Progenitor cell of endocrine pancreas (in vitro differentiated cells): Measurements from ENCODE around the gene SLC47A2. TPM values are rescaled to one million over a fixed set of nuclear protein-coding genes. Genes with fewer than 3 reads are reported as not detected.

Source experiments
- DNase-seq: peaks from one replicate; pipeline ENCODE4 v3.0.0; 2021; ENCODE audit warnings: low spot score; ENCODE audit not compliant: unreplicated experiment
- H3K27ac Mint-ChIP-seq: 2 replicates; pipeline ENCODE4 v1.8.0; 2021; ENCODE audit warnings: mild to moderate bottlenecking, moderate library complexity, mixed read lengths
- H3K27me3 Mint-ChIP-seq: 2 replicates; pipeline ENCODE4 v1.8.0; 2021; ENCODE audit warnings: mixed read lengths
- H3K36me3 Mint-ChIP-seq: 2 replicates; pipeline ENCODE4 v1.8.0; 2022; ENCODE audit warnings: mixed read lengths; ENCODE audit not compliant: insufficient read depth
- H3K4me1 Mint-ChIP-seq: 2 replicates; pipeline ENCODE4 v1.8.0; 2021; ENCODE audit warnings: low read depth, mixed read lengths
- H3K4me3 Mint-ChIP-seq: 2 replicates; pipeline ENCODE4 v1.8.0; 2021; ENCODE audit warnings: low read depth, mild to moderate bottlenecking, moderate library complexity, mixed read lengths
- H3K9me3 Mint-ChIP-seq: 2 replicates; pipeline ENCODE4 v1.8.0; 2021; ENCODE audit warnings: low read depth, mixed read lengths
- total RNA-seq: library from RNA; stranded (reverse); gene quantifications from 2 replicates; pipeline ENCODE4 v1.2.1, GENCODE V29; 2021
- TF ChIP-seq, protein P1 (sequence below): fragments of 200-600 bp; sonication (generic); IDR thresholded peaks from one replicate; pipeline ENCODE4 v1.5.0; 2021; ENCODE audit warnings: antibody characterized with exemption, mild to moderate bottlenecking; ENCODE audit not compliant: unreplicated experiment

Gene SLC47A2
- total RNA-seq, 1 donor from 2014 or later = not detected

- Mint-ChIP-seq H3K27ac (no peak overlapping the region), H3K36me3 (no peaks in the 10 kb centered on the region)
Measured at GRCh38 chr17:19740933-19741332, 24.5 kb upstream of the SLC47A2 start.

DNA sequence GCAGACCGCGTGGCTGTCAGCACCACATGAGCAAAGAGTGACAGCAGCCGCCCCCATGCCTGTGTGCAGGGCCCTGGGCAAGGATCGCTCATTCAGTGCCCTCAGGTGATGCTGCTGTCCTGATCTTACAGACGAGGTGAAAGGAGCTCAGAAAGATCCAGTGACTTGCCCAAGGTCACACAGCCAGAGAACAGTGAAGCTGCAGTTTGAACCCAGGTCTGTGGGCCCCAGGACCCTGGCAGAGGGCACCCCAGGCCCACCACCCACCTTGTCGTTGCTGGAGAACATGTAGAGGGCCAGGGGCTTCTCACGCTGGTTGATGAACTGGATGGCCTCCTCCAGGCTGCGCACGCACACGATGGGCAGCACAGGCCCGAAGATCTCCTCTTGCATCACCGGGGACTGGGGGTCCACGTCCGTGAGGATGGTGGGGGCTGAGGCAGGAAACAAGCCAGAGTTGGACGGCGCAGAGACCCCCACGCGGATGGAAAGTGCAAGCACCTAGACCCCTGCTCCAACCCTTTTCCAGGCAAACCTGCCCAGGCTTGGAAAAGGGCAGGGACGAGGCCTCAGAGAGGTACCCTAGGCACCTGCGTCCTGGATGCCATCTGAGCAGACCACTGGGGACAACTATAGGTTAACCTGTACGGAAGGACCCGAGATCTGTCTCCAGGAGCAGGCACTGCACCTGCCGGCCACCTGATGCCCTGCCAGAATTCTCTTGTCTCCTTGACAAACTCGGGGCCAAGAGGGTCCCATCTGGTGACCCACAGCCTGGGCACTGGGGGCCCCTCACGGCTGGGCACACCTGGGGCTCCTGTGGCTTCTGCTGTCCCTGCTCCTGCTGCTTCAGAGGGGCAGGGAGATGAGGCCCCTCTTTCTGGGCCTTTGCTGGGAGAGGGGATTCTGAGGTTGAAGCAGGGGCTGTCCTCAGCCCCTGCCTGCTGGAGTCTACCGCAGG is 23.1 kb upstream of the SLC47A2 start:
- no peaks in the 10 kb centered on the region for H3K4me1 Mint-ChIP-seq

More at GRCh38 chr17:19740933-19741332, 24.5 kb upstream of the SLC47A2 start:
- no peak overlapping the region for H3K4me3 Mint-ChIP-seq
- TF ChIP-seq, protein P1, sequence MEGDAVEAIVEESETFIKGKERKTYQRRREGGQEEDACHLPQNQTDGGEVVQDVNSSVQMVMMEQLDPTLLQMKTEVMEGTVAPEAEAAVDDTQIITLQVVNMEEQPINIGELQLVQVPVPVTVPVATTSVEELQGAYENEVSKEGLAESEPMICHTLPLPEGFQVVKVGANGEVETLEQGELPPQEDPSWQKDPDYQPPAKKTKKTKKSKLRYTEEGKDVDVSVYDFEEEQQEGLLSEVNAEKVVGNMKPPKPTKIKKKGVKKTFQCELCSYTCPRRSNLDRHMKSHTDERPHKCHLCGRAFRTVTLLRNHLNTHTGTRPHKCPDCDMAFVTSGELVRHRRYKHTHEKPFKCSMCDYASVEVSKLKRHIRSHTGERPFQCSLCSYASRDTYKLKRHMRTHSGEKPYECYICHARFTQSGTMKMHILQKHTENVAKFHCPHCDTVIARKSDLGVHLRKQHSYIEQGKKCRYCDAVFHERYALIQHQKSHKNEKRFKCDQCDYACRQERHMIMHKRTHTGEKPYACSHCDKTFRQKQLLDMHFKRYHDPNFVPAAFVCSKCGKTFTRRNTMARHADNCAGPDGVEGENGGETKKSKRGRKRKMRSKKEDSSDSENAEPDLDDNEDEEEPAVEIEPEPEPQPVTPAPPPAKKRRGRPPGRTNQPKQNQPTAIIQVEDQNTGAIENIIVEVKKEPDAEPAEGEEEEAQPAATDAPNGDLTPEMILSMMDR = no peak
- H3K9me3 Mint-ChIP-seq = no peaks in the 10 kb centered on the region
- no peak for DNase-seq
- H3K27me3 Mint-ChIP-seq = peaks cover 4% of the 10 kb centered on the region
- no peaks in the 10 kb centered on the region for H3K4me1 Mint-ChIP-seq

GRCh38 chr17:19738757-19739156 is 22.4 kb upstream of the SLC47A2 start:
- DNase-seq = no peak
- TF ChIP-seq, protein P1 = no peak
- H3K4me1 Mint-ChIP-seq = peaks cover 6% of the 10 kb centered on the region
- H3K4me3 Mint-ChIP-seq = no peak overlapping the region
- H3K27ac Mint-ChIP-seq = no peak overlapping the region
- no peaks in the 10 kb centered on the region for H3K9me3 Mint-ChIP-seq
- H3K36me3 Mint-ChIP-seq = no peaks in the 10 kb centered on the region
- H3K27me3 Mint-ChIP-seq = peaks cover 7% of the 10 kb centered on the region

More for the DNA sequence above, 23.1 kb upstream of the SLC47A2 start:
- Mint-ChIP-seq H3K27me3 (peaks cover 7% of the 10 kb centered on the region), H3K27ac (no peak overlapping the region), H3K9me3 (no peaks in the 10 kb centered on the region), H3K36me3 (no peaks in the 10 kb centered on the region), H3K4me3 (no peak overlapping the region)
- DNase-seq = no peak
- TF ChIP-seq, protein P1 = no peak

DNA sequence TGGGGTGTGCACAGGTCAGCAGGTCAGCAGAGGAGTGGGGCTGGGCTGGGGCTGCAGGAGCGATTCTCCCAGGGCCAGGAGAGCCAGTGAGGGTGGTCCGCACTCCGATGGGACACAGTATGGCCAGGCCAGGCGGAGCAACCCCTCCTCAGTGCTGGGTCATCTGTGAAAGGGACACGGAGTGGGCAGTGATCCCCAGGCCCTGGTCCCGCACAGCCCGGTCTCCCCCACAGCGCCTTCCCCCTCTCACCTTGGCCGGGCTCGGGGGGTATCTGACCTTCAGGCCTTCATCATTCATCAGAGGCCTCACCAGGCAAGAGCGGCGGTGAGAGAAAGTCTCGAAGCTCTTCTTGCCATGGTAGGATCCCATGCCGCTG is 21.7 kb upstream of the SLC47A2 start:
- H3K27me3 Mint-ChIP-seq = peaks cover 7% of the 10 kb centered on the region
- no peaks in the 10 kb centered on the region for H3K36me3 Mint-ChIP-seq
- TF ChIP-seq, protein P1 = no peak
- H3K4me1 Mint-ChIP-seq = peaks cover 6% of the 10 kb centered on the region
- H3K27ac Mint-ChIP-seq = no peak overlapping the region
- no peak for DNase-seq
- no peak overlapping the region for H3K4me3 Mint-ChIP-seq
- no peaks in the 10 kb centered on the region for H3K9me3 Mint-ChIP-seq

GRCh38 chr17:19737305-19738072 is 21.1 kb upstream of the SLC47A2 start:
- no peak for DNase-seq
- Mint-ChIP-seq H3K4me1 (peaks cover 6% of the 10 kb centered on the region), H3K9me3 (no peaks in the 10 kb centered on the region), H3K36me3 (no peaks in the 10 kb centered on the region), H3K27me3 (peaks cover 10% of the 10 kb centered on the region), H3K4me3 (no peak overlapping the region), H3K27ac (no peak overlapping the region)
- TF ChIP-seq, protein P1 = no peak
